HTR-8/SVneo (cell line): ENCODE measurements around the gene HEMK1.

Experiments used
- DNase-seq: peaks from one replicate; pipeline ENCODE4 v3.0.0; 2011; ENCODE audit warnings: low spot score, mixed read lengths; ENCODE audit not compliant: insufficient read length
- FAIRE-seq: peaks from 2 replicates; lab custom pipeline; 2011; peaks lifted over from hg19 to GRCh38; lab: Jason Lieb, UNC

HEMK1 gene

GRCh38 chr3:50568947-50569749 lies at the start of gene HEMK1:
HEMK1 (plus strand) TSS chr3:50569522; CDS start chr3:50571105, 1,583 bp downstream.
- DNase-seq = peak; percentile 98
- FAIRE-seq = peak; percentile 69

- FAIRE-seq (no peak), DNase-seq (no peak)
Measured at GRCh38 chr3:50520849-50521248, 48.5 kb upstream of the HEMK1 start.

- DNase-seq = no peak
- FAIRE-seq = no peak
Measured at GRCh38 chr3:50521572-50521971, 47.8 kb upstream of the HEMK1 start.

GRCh38 chr3:50523279-50523811 lies 46.0 kb upstream of the HEMK1 start:
- DNase-seq (no peak), FAIRE-seq (no peak)

GRCh38 chr3:50524746-50525145 lies 44.6 kb upstream of the HEMK1 start:
- FAIRE-seq (no peak), DNase-seq (no peak)

- FAIRE-seq (no peak), DNase-seq (no peak)
Measured at GRCh38 chr3:50525191-50525910, 44.0 kb upstream of the HEMK1 start.

GRCh38 chr3:50525987-50526386 lies 43.3 kb upstream of the HEMK1 start:
- FAIRE-seq (no peak), DNase-seq (peak; percentile 66)

GRCh38 chr3:50530001-50530970 lies 39.0 kb upstream of the HEMK1 start:
- no peak for FAIRE-seq
- no peak for DNase-seq

GRCh38 chr3:50531201-50531600 lies 38.1 kb upstream of the HEMK1 start:
- no peak for FAIRE-seq
- DNase-seq = no peak

- FAIRE-seq (no peak), DNase-seq (no peak)
Measured at GRCh38 chr3:50532062-50532705, 37.1 kb upstream of the HEMK1 start.

GRCh38 chr3:50533316-50533715 lies 36.0 kb upstream of the HEMK1 start:
- DNase-seq (no peak), FAIRE-seq (no peak)

- no peak for DNase-seq
Measured at GRCh38 chr3:50533807-50534461, 35.4 kb upstream of the HEMK1 start.

GRCh38 chr3:50534681-50535330 lies 34.5 kb upstream of the HEMK1 start:
- no peak for DNase-seq
- no peak for FAIRE-seq

More at GRCh38 chr3:50533807-50534461, 35.4 kb upstream of the HEMK1 start:
- FAIRE-seq = no peak

GRCh38 chr3:50536471-50537180 lies 32.7 kb upstream of the HEMK1 start:
- DNase-seq = no peak
- FAIRE-seq = peak; percentile 9

- FAIRE-seq (no peak), DNase-seq (no peak)
Measured at GRCh38 chr3:50537421-50538129, 31.7 kb upstream of the HEMK1 start.

GRCh38 chr3:50539356-50540286 lies 29.7 kb upstream of the HEMK1 start:
- FAIRE-seq = no peak

More at GRCh38 chr3:50539356-50540286, 29.7 kb upstream of the HEMK1 start:
- DNase-seq = no peak
